Thyroid gland (tissue), 4 donors: ENCODE measurements around the gene ACOX2. TPM values are rescaled to one million over a fixed set of nuclear protein-coding genes. Genes with fewer than 3 reads are reported as not detected.

Source experiments
- DNase-seq, 2 donors: peaks; one replicate each; pipeline ENCODE4 v3.0.0-alpha.2; 2019
- H3K27ac ChIP-seq, 3 donors: fragments of 200-600 bp; sonication (generic); 1 replicate in 2 of 3; 2 replicates in 1 of 3; pipeline ENCODE4 v1.5.1; 2016 to 2019; ENCODE audit warnings: mild to moderate bottlenecking in 1 of 3, moderate library complexity in 1 of 3
- H3K27me3 ChIP-seq: fragments of 200-600 bp; sonication (generic); one replicate; pipeline ENCODE4 v1.5.1; 2019
- H3K36me3 ChIP-seq, 2 donors: fragments of 200-600 bp; sonication (generic); one replicate each; pipeline ENCODE4 v1.5.1; 2016 to 2019
- H3K4me1 ChIP-seq, 2 donors: fragments of 200-600 bp; sonication (generic); one replicate each; pipeline ENCODE4 v1.5.1; 2017 to 2019
- H3K4me3 ChIP-seq, 3 donors: fragments of 200-600 bp; sonication (generic); replicated peaks in 1 of 3; 1 replicate in 2 of 3; 2 replicates in 1 of 3; pipeline ENCODE4 v1.5.1; 2016; ENCODE audit warnings: mild to moderate bottlenecking in 1 of 3
- H3K9me3 ChIP-seq: fragments of 200-600 bp; sonication (generic); one replicate; pipeline ENCODE4 v1.5.1; 2017
- POLR2A ChIP-seq, 2 donors: fragments of 450-650 bp; IDR thresholded peaks; one replicate each; pipeline ENCODE4 v1.6.1; 2017; ENCODE audit warnings: antibody characterized with exemption in 2 of 2, mild to moderate bottlenecking in 2 of 2, moderate library complexity in 1 of 2
- WGBS, 2 donors: methylation state at CpG; one replicate each; pipeline ENCODE4 v1.1.5; 2017; 5-methylcytosine and 5-hydroxymethylcytosine counted together
- intact Hi-C: fragments of 100-400 bp; cut with DNase I; formaldehyde crosslinking; loops from one replicate; pipeline ENCODE4 v1.15.1; 2023
- total RNA-seq, 4 donors: library from RNA; depleted of rRNA; stranded (reverse); fragments of >200 nt; gene quantifications; one replicate each; pipeline ENCODE4 v1.2.3, GENCODE V29; 2016
- TF ChIP-seq, protein P1 (sequence below), 6 experiments: fragments of 200-600 bp in 3 of 6; fragments of 450-650 bp in 3 of 6; sonication (generic) in 3 of 6; IDR thresholded peaks; one replicate each; pipeline ENCODE4 v1.5.1; 2016 to 2019; ENCODE audit warnings: antibody characterized with exemption in 6 of 6, mild to moderate bottlenecking in 2 of 6, inconsistent platforms in 1 of 6, moderate library complexity in 1 of 6

The ACOX2 gene
- total RNA-seq, 4 donors from 2014 or later = 17.8 to 62.2 (median 37.4) TPM

DNA sequence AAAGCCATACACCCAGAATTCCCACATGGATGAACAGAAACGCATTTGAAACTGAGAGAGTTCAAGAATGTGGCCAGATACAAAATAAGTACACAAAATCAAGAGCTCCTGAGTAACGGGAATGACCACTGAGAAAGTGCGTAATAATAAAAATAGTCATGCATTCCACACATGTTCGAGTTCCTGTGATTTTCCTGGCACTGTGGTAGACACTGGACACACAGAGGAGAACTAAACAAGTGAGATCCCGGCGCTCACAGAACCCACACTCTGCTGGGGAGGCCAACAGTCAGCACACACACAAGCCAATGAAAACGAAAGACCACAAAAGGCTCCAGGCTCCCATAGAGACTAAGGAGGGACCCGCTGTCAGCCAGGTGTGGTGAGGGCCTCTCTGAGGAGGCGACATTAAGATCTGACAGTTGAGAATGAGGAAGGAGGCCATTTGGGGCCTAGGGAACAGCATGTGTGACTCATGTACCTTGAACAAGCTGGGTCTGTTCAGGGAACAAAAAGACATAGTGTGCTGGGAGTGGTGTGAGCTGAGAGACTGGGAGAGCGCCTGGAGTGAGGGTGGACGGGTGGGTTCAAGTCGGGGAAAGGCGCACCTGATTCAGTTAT lies 35.1 kb upstream of the ACOX2 start:
- H3K4me1 ChIP-seq = peaks cover 46 to 76% of the 10 kb centered on the region in 2 donors
- intact Hi-C loops = no loop called here
- 88 to 90% methylated on average over 13 of the region's 13 CpGs for WGBS, 2 donors

DNA sequence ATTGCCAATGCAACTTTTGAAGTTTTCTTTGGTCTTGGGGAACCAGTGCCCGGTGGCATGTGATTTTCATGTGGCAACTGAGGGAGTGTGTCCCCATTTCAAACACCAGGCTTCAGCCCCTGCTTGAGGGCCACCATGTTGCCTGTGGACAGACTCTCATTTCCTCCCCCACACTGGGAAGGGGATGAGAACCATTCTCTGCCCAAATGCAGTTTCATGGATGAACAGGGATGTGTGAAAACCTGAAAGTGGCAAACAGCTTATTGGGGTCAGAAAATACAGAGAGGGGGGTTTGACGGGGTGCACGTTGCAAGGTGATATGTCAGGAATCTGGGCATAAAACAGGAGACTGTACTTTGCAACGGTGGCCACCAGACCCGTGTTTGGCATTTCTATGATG lies 33.9 kb upstream of the ACOX2 start:
- TF ChIP-seq, protein P1, sequence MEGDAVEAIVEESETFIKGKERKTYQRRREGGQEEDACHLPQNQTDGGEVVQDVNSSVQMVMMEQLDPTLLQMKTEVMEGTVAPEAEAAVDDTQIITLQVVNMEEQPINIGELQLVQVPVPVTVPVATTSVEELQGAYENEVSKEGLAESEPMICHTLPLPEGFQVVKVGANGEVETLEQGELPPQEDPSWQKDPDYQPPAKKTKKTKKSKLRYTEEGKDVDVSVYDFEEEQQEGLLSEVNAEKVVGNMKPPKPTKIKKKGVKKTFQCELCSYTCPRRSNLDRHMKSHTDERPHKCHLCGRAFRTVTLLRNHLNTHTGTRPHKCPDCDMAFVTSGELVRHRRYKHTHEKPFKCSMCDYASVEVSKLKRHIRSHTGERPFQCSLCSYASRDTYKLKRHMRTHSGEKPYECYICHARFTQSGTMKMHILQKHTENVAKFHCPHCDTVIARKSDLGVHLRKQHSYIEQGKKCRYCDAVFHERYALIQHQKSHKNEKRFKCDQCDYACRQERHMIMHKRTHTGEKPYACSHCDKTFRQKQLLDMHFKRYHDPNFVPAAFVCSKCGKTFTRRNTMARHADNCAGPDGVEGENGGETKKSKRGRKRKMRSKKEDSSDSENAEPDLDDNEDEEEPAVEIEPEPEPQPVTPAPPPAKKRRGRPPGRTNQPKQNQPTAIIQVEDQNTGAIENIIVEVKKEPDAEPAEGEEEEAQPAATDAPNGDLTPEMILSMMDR (IDR thresholded peaks at IDR 0.05) = no peak
- TF ChIP-seq POLR2A (IDR thresholded peaks at IDR 0.05) = no peak

More for the DNA sequence above, 35.1 kb upstream of the ACOX2 start:
- H3K27ac ChIP-seq = peak overlapping the region in 2 of 3 donors; percentile 2 to 69
- no peaks in the 10 kb centered on the region for H3K27me3 ChIP-seq
- DNase-seq = no peak
- H3K36me3 ChIP-seq = peaks cover 0 to under 1% of the 10 kb centered on the region in 2 donors
- H3K4me3 ChIP-seq = no peak overlapping the region
- no peaks in the 10 kb centered on the region for H3K9me3 ChIP-seq
- TF ChIP-seq POLR2A (IDR thresholded peaks at IDR 0.05) = no peak
- TF ChIP-seq, protein P1 (IDR thresholded peaks at IDR 0.05) = no peak

DNA sequence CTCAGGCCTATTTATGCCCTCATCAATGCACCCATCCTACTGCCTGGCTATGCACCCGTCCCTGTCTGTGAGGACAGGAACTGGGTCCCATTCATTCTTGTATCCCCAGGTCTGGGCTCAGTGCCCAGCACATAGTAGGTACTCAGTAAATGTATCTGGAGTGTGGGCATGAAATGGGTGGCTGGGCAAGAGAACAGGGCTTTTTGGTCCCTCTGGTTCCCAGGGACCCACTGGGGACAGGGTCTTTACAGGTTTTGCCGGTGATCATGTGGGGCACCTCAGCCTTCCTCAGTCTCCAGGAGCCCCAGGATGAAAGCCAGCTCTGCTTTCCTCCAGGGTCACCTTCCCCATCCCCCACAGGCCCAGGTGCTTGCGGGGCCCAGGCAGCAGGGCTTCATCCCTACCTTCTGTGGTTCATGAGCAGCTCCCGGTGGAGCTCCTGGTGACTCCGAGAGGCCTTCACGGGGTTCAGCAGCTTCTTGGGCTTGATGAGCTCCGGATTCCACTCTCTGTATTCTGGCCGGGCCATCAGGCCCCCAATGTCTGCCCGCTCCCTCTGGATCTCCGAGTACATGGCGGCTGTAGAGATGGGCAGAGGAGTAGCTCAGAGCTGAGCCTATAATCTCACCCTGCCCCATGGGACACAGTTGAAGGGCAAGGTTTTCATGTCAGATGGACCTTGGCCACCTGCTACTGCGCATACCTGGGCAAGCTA lies 32.5 kb upstream of the ACOX2 start:
- no peaks in the 10 kb centered on the region for H3K27me3 ChIP-seq
- H3K9me3 ChIP-seq = no peaks in the 10 kb centered on the region
- TF ChIP-seq, protein P1 (IDR thresholded peaks at IDR 0.05) = no peak
- no peak for TF ChIP-seq POLR2A (IDR thresholded peaks at IDR 0.05)
- peaks cover 25 to 49% of the 10 kb centered on the region in 2 donors for H3K4me1 ChIP-seq
- peak overlapping the region in 2 of 3 donors; percentile 25 to 62 for H3K27ac ChIP-seq
- peaks cover 0 to 17% of the 10 kb centered on the region in 2 donors for H3K36me3 ChIP-seq
- no peak for DNase-seq
- H3K4me3 ChIP-seq = no peak overlapping the region
- intact Hi-C loops = no loop called here
- WGBS, 2 donors = 89 to 100% methylated on average over 5 to 8 of the region's 12 CpGs

More for the DNA sequence above, 33.9 kb upstream of the ACOX2 start:
- Histone ChIP-seq H3K27me3 (no peaks in the 10 kb centered on the region), H3K4me1 (peaks cover 33 to 63% of the 10 kb centered on the region in 2 donors), H3K9me3 (no peaks in the 10 kb centered on the region), H3K27ac (peak overlapping the region in 2 of 3 donors; percentile 25 to 62), H3K4me3 (no peak overlapping the region), H3K36me3 (peaks cover 0 to 14% of the 10 kb centered on the region in 2 donors)
- WGBS, 2 donors = 94% methylated on average over 5 of the region's 5 CpGs
- DNase-seq = no peak
- intact Hi-C loops = no loop called here

DNA sequence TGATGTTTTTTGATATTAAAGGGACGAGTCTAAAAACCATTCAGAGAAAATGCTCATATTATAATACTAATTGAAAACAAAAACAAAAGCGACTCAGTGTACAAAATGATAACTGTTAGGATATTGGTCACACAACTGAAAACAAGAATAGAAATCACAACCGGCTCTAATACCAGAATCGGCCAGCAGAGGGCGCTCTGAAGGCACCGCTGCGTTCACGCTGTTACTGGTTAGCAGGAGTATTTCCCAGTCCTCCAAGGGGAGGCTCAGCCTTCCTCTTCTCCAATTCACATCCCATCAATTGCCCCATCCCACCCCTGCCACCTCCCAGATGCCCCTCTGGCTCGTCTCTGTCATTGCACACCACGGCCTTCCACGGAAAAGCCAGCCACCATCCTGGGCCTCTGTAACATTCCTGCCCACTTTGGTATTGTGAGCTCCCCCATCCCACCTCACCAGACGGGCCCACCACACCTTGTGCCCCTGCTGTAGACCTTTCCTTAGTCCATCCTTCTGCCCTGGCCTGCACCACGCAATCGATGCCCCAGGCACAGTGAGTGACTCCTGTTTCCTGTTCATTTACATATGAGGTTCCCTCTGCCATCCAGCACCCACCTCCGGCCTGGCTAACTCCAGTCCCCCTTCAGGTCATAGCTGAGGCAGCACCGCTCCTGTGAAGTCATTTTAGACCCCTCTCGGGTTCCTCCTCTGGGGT lies 31.7 kb upstream of the ACOX2 start:
- TF ChIP-seq, protein P1 (IDR thresholded peaks at IDR 0.05) = peak; percentile 78 to 95 (median 92)
- no peak for TF ChIP-seq POLR2A (IDR thresholded peaks at IDR 0.05)
- Histone ChIP-seq H3K36me3 (peaks cover 0 to 17% of the 10 kb centered on the region in 2 donors), H3K27ac (peak overlapping the region in 1 of 3 donors; percentile 62), H3K4me1 (peaks cover 22 to 43% of the 10 kb centered on the region in 2 donors), H3K27me3 (no peaks in the 10 kb centered on the region), H3K4me3 (no peak overlapping the region), H3K9me3 (no peaks in the 10 kb centered on the region)
- intact Hi-C loops = no loop called here
- 33 to 35% methylated on average over 17 of the region's 17 CpGs for WGBS, 2 donors
- DNase-seq = peak; percentile 76 to 83
